ENCODE results near the gene DYNLL2.
"Not testable (repeated sequence)": the region's sequence is repeated elsewhere in the genome, so short reads cannot be mapped to it uniquely, and the experiment has no call there.

The DYNLL2 gene

GRCh38 chr17:58072862-58073261 lies 10.4 kb upstream of the DYNLL2 start:
- no peak for DNase-seq (ENCODE audit: low read depth)
- no peak overlapping the region for H3K4me3 ChIP-seq (ENCODE audit: low read depth, low read length)
- TF ChIP-seq CTCF (conservative IDR thresholded peaks at IDR 0.05; ENCODE audit: low read depth, low read length) = no peak

GRCh38 chr17:58073266-58073665 lies 10.0 kb upstream of the DYNLL2 start:
- not testable (repeated sequence) for DNase-seq (ENCODE audit: low read depth); H3K4me3 ChIP-seq (ENCODE audit: low read depth, low read length)

GRCh38 chr17:58074406-58074805 lies 8.8 kb upstream of the DYNLL2 start:
- DNase-seq (ENCODE audit: low read depth); H3K4me3 ChIP-seq (ENCODE audit: low read depth, low read length): not testable (repeated sequence)

- H3K4me3 ChIP-seq (ENCODE audit: low read depth, low read length) = no peak overlapping the region
- DNase-seq (ENCODE audit: low read depth) = no peak
- no peak for TF ChIP-seq CTCF (conservative IDR thresholded peaks at IDR 0.05; ENCODE audit: low read depth, low read length)
Measured at GRCh38 chr17:58079300-58080033, 3.8 kb upstream of the DYNLL2 start.

- TF ChIP-seq CTCF (conservative IDR thresholded peaks at IDR 0.05; ENCODE audit: low read depth, low read length) = no peak
- no peak overlapping the region for H3K4me3 ChIP-seq (ENCODE audit: low read depth, low read length)
- DNase-seq (ENCODE audit: low read depth) = no peak
Measured at GRCh38 chr17:58081646-58082340, 1.4 kb upstream of the DYNLL2 start.

DNA sequence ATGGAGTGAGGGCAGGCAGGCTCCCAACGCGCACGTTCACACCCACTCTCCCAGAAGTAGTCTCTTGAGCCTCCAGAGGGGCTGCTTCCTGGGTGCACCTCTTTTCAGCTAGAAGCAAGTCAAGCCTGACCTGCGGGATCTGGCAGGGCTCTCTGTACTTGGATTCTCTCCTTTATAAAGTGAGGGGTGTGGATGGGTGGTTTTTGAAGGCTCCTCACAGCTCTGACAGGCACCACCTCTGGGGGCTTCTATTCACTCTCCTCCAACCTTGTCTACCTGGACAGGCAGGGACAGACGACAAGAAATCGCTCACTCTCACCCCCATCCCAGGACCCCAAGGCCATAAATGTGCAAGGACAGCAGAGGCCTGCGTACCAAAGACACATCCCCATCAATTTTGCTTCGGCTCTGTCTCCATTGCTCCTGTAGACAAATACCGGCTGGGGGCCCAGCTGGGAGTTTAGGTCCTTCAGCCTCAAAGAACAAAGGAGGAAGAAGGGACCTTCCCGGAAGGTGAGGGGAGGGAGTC lies 814 bp upstream of the DYNLL2 start:
- no peak for TF ChIP-seq CTCF (conservative IDR thresholded peaks at IDR 0.05; ENCODE audit: low read depth, low read length)
- H3K4me3 ChIP-seq (ENCODE audit: low read depth, low read length) = no peak overlapping the region
- no peak for DNase-seq (ENCODE audit: low read depth)

GRCh38 chr17:58083491-58084316 lies 485 bp downstream of the DYNLL2 start:
- TF ChIP-seq CTCF (conservative IDR thresholded peaks at IDR 0.05; ENCODE audit: low read depth, low read length) = no peak
- H3K4me3 ChIP-seq (ENCODE audit: low read depth, low read length) = peak overlapping the region; percentile 87

More at GRCh38 chr17:58083491-58084316, 485 bp downstream of the DYNLL2 start:
- peak; percentile 35 for DNase-seq (ENCODE audit: low read depth)
